ENCODE data around the gene GLP2R. TPM values are rescaled to one million over a fixed set of nuclear protein-coding genes. Genes with fewer than 3 reads are reported as not detected.

Gene GLP2R
- total and polyA plus RNA-seq, 10 of the 15 experiments (the other 5 are each of a cell fraction or from before 2014, with no cell fraction given) = not detected

- DNase-seq (ENCODE audit: low read depth, low spot score) = no peak
- ChIA-PET RAD21 (ENCODE audit: unreplicated experiment) (no interaction called here), CTCF (no interaction called here), SMC1A (ENCODE audit: uncharacterized antibody, unreplicated experiment) (no interaction called here), POLR2A (no interaction called here)
- intact Hi-C loops (cut with micrococcal nuclease; ENCODE audit: unreplicated experiment) (no loop called here), in situ Hi-C loops (cut with MboI) (no loop called here)
- no peak for FAIRE-seq
- Histone ChIP-seq H3K79me2 (ENCODE audit: control insufficient read depth, insufficient read depth, low read length) (no peaks in the 10 kb centered on the region), H4K20me1 (ENCODE audit: control insufficient read depth, insufficient read depth) (no peaks in the 10 kb centered on the region), H3K4me1 (ENCODE audit: control insufficient read depth, insufficient read depth, low read length) (no peaks in the 10 kb centered on the region), H3K27ac (ENCODE audit: control insufficient read depth, insufficient read depth) (no peak overlapping the region), H3K9me3 (replicated peaks; ENCODE audit: control insufficient read depth, insufficient read depth, low read length) (no peaks in the 10 kb centered on the region), H3K4me3 (no peak overlapping the region), H3K27me3 (replicated peaks in 1 of 2; ENCODE audit: control insufficient read depth in 2 of 2, insufficient read depth in 2 of 2, low read length in 1 of 2) (no peaks in the 10 kb centered on the region; a peak in 1 of 4 replicates), H3K9ac (ENCODE audit: control insufficient read depth, insufficient read depth, low read length) (no peak overlapping the region), H3K4me2 (ENCODE audit: control insufficient read depth, insufficient read depth) (no peak overlapping the region), H3K36me3 (ENCODE audit: control insufficient read depth in 2 of 2, insufficient read depth in 2 of 2, low read length in 1 of 2) (no peaks in the 10 kb centered on the region), H2AFZ (ENCODE audit: control insufficient read depth, low read depth, low read length) (no peak overlapping the region)
- TF ChIP-seq CHD2 (IDR thresholded peaks at IDR 0.05; ENCODE audit: borderline replicate concordance, low read depth, low read length) (no peak), MYB (IDR thresholded peaks at IDR 0.05; ENCODE audit: borderline replicate concordance, low read depth, low read length) (no peak), JUND (IDR thresholded peaks at IDR 0.05; ENCODE audit: low read depth, low read length) (no peak), EZH2 (IDR thresholded peaks at IDR 0.05; ENCODE audit: borderline replicate concordance, control insufficient read depth, low read depth, low read length) (no peak), ELK1 (IDR thresholded peaks at IDR 0.05; ENCODE audit: low read depth, low read length) (no peak), ETV6 (conservative IDR thresholded peaks at IDR 0.05 in 1 of 2, IDR thresholded peaks at IDR 0.05 in 1 of 2; ENCODE audit: borderline replicate concordance in 1 of 2, low read depth in 1 of 2) (no peak), ZNF384 (IDR thresholded peaks at IDR 0.05; ENCODE audit: borderline replicate concordance, low read depth, low read length) (no peak)
- BruUV-seq (replicated peaks) = no TSS peak
- ATAC-seq = no peak
- 0% methylated on average over 4 of the region's 4 CpGs for WGBS (ENCODE audit: insufficient coverage, insufficient replicate concordance, low lambda C conversion rate, missing lambda C conversion rate)
These were observed 15.4 kb upstream of the GLP2R start for GRCh38 chr17:9810100-9810949.
